ENCODE data around the gene DZIP1.

- TF ChIP-seq CTCF (conservative IDR thresholded peaks at IDR 0.05): no peak
- no peak for TF ChIP-seq ZFX (IDR thresholded peaks at IDR 0.05)
These were observed 35.2 kb upstream of the DZIP1 start for GRCh38 chr13:95679722-95680121.

Measured in C4-2B (cell line).